Esophagus squamous epithelium (tissue), 5 donors: ENCODE data around the gene DCC. TPM values are rescaled to one million over a fixed set of nuclear protein-coding genes. Genes with fewer than 3 reads are reported as not detected.

ENCODE experiments used
- DNase-seq: peaks from one replicate; lab custom pipeline; 2025; lab: John Stamatoyannopoulos, UW
- H3K27ac ChIP-seq, 4 donors: fragments of 200-600 bp; sonication (generic); one replicate each; pipeline ENCODE4 v1.5.1; 2016 to 2019; ENCODE audit warnings: mild to moderate bottlenecking in 1 of 4
- H3K27me3 ChIP-seq, 4 donors: fragments of 200-600 bp; sonication (generic); 1 replicate in 3 of 4; 2 replicates in 1 of 4; pipeline versions ENCODE4 v1.5.1 to v1.6.0; 2017 to 2021; ENCODE audit warnings: antibody characterized with exemption in 1 of 4
- H3K36me3 ChIP-seq, 3 donors: fragments of 200-600 bp; sonication (generic); one replicate each; pipeline ENCODE4 v1.5.1; 2016 to 2019
- H3K4me1 ChIP-seq, 3 donors: fragments of 200-600 bp; sonication (generic); one replicate each; pipeline ENCODE4 v1.5.1; 2017 to 2019
- H3K4me3 ChIP-seq, 4 donors: fragments of 200-600 bp; sonication (generic); 1 replicate in 3 of 4; 2 replicates in 1 of 4; pipeline ENCODE4 v1.5.1; 2016 to 2019; ENCODE audit warnings: mild to moderate bottlenecking in 2 of 4, moderate library complexity in 1 of 4
- H3K9me3 ChIP-seq, 3 donors: fragments of 200-600 bp; sonication (generic); one replicate each; pipeline ENCODE4 v1.5.1; 2016 to 2019
- POLR2A ChIP-seq, 4 donors: fragments of 450-650 bp; IDR thresholded peaks; one replicate each; pipeline ENCODE4 v1.6.1; 2017; ENCODE audit warnings: antibody characterized with exemption in 4 of 4, mild to moderate bottlenecking in 4 of 4, moderate library complexity in 3 of 4
- WGBS, 2 donors: methylation state at CpG; one replicate each; pipeline ENCODE4 v1.1.5; 2018; 5-methylcytosine and 5-hydroxymethylcytosine counted together
- intact Hi-C: fragments of 100-400 bp; cut with DNase I; formaldehyde crosslinking; loops from one replicate; pipeline ENCODE4 v1.15.0; 2022
- total RNA-seq, 4 donors: library from RNA; depleted of rRNA; stranded (reverse); fragments of >200 nt; gene quantifications; one replicate each; pipeline ENCODE4 v1.1.0, GENCODE V29; 2016
- TF ChIP-seq, protein P1 (sequence below), 6 experiments: fragments of 450-650 bp in 4 of 6; fragments of 200-600 bp in 2 of 6; sonication (generic) in 2 of 6; IDR thresholded peaks; one replicate each; pipeline ENCODE4 v1.5.1; 2016 to 2019; ENCODE audit warnings: antibody characterized with exemption in 6 of 6, mild to moderate bottlenecking in 4 of 6, moderate library complexity in 4 of 6
- donor health status: DM: yes; HTN: yes; CAD: no.

DCC gene
- total RNA-seq, 4 donors from 2014 or later, result 0.06 to 0.95 TPM; not detected in 2

GRCh38 chr18:52950155-52950554, 610.2 kb downstream of the DCC start:
- H3K4me3 ChIP-seq, result no peak overlapping the region
- DNase-seq, result no peak
- peaks cover 0 to 5% (median 0%) of the 10 kb centered on the region in 3 donors for H3K9me3 ChIP-seq
- intact Hi-C loops, result no loop called here
- H3K27ac ChIP-seq, result no peak overlapping the region
- TF ChIP-seq, protein P1, sequence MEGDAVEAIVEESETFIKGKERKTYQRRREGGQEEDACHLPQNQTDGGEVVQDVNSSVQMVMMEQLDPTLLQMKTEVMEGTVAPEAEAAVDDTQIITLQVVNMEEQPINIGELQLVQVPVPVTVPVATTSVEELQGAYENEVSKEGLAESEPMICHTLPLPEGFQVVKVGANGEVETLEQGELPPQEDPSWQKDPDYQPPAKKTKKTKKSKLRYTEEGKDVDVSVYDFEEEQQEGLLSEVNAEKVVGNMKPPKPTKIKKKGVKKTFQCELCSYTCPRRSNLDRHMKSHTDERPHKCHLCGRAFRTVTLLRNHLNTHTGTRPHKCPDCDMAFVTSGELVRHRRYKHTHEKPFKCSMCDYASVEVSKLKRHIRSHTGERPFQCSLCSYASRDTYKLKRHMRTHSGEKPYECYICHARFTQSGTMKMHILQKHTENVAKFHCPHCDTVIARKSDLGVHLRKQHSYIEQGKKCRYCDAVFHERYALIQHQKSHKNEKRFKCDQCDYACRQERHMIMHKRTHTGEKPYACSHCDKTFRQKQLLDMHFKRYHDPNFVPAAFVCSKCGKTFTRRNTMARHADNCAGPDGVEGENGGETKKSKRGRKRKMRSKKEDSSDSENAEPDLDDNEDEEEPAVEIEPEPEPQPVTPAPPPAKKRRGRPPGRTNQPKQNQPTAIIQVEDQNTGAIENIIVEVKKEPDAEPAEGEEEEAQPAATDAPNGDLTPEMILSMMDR (IDR thresholded peaks at IDR 0.05), result no peak
- no peak for TF ChIP-seq POLR2A (IDR thresholded peaks at IDR 0.05)
- H3K4me1 ChIP-seq, result no peaks in the 10 kb centered on the region
- no peaks in the 10 kb centered on the region for H3K36me3 ChIP-seq
- no peaks in the 10 kb centered on the region for H3K27me3 ChIP-seq

DNA sequence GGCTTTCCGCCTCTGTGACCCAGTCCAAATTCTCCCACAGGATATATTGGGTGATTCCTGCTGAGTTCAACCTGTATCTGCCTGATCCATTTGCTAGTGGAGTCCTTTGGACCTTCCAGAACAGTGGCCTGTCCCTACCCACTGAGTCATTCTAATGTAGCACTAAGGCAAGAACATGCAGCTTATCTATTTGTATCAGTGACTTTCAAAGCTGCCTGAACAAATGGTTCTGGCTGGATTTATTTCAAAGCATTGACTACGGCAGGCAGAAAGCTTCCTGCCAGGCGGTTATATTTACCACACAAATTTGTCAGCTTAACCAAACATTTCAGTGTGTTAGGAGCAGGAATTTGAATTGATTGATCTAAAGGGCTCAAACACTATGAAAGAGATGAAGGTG, 613.4 kb downstream of the DCC start:
- no peaks in the 10 kb centered on the region for H3K4me1 ChIP-seq
- H3K4me3 ChIP-seq, result no peak overlapping the region
- intact Hi-C loops, result no loop called here
- H3K27ac ChIP-seq, result no peak overlapping the region
- H3K9me3 ChIP-seq, result peaks cover 0 to 5% (median 0%) of the 10 kb centered on the region in 3 donors
- 26 to 29% methylated on average over 3 of the region's 3 CpGs for WGBS, 2 donors
- H3K27me3 ChIP-seq, result no peaks in the 10 kb centered on the region
- TF ChIP-seq POLR2A (IDR thresholded peaks at IDR 0.05), result no peak
- TF ChIP-seq, protein P1 (IDR thresholded peaks at IDR 0.05), result no peak
- no peak for DNase-seq
- H3K36me3 ChIP-seq, result no peaks in the 10 kb centered on the region

DNA sequence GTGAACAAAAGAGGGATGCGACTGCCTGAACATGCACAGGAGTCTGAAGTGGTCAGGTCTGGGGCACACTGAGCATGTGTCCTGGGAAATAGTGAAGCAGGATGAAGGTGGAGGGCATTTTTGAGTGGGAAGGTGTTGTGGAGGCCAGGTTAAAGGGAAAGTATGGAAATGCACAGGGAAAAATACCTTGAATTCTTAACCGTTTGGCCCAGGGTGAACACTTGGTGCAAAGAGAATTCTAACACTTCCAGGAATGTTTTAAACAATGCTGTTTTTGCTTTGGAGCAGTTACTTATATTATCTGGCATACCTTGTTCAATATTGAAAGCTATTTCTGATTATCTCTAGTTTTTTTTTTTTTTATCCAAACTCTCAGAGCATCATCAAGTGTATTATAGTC, 623.5 kb downstream of the DCC start:
- Histone ChIP-seq H3K4me1 (no peaks in the 10 kb centered on the region), H3K9me3 (no peaks in the 10 kb centered on the region), H3K27me3 (no peaks in the 10 kb centered on the region), H3K36me3 (no peaks in the 10 kb centered on the region), H3K4me3 (no peak overlapping the region), H3K27ac (no peak overlapping the region)
- WGBS, 2 donors, result 63 to 75% methylated on average over 2 of the region's 2 CpGs
- intact Hi-C loops, result no loop called here
- no peak for TF ChIP-seq POLR2A (IDR thresholded peaks at IDR 0.05)
- TF ChIP-seq, protein P1 (IDR thresholded peaks at IDR 0.05), result no peak
- DNase-seq, result no peak

- Histone ChIP-seq H3K27me3 (no peaks in the 10 kb centered on the region), H3K4me1 (no peaks in the 10 kb centered on the region), H3K9me3 (no peaks in the 10 kb centered on the region), H3K36me3 (no peaks in the 10 kb centered on the region), H3K27ac (no peak overlapping the region), H3K4me3 (no peak overlapping the region)
- TF ChIP-seq POLR2A (IDR thresholded peaks at IDR 0.05), result no peak
- TF ChIP-seq, protein P1 (IDR thresholded peaks at IDR 0.05), result no peak
- DNase-seq, result no peak
- 61 to 79% methylated on average over 2 of the region's 2 CpGs for WGBS, 2 donors
- intact Hi-C loops, result no loop called here
Measured at GRCh38 chr18:52970686-52971085, 630.7 kb downstream of the DCC start.

DNA sequence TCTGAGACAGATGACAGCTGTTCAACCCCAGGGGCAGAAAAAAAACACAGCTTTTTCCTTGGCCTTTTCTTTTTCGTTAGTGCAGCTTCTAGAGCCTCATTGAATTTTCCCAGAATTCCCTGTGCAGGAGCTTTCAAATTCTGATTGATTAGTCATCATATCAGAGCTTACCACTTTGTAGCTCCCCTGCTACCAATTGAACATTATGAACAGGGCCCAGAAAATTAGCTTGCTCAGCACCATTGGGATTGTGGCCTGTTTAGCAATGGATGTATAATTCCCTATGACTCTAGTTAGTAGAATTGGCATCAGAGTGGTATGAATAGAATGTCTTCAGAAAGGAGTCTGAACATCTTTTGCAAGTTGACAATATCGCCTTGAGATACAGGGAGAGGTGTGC, 631.1 kb downstream of the DCC start:
- no peaks in the 10 kb centered on the region for H3K36me3 ChIP-seq
- DNase-seq, result no peak
- 60 to 63% methylated on average over 2 of the region's 2 CpGs for WGBS, 2 donors
- peaks cover 0 to 2% (median 0%) of the 10 kb centered on the region in 3 donors for H3K9me3 ChIP-seq
- H3K4me3 ChIP-seq, result no peak overlapping the region
- intact Hi-C loops, result no loop called here
- no peaks in the 10 kb centered on the region for H3K27me3 ChIP-seq
- TF ChIP-seq, protein P1 (IDR thresholded peaks at IDR 0.05), result no peak
- TF ChIP-seq POLR2A (IDR thresholded peaks at IDR 0.05), result no peak
- H3K27ac ChIP-seq, result no peak overlapping the region
- no peaks in the 10 kb centered on the region for H3K4me1 ChIP-seq
